Measurements from ENCODE around the gene ZBTB33.
A peak's percentile ranks its signal among the peaks of the same experiment; 100 is the strongest.

ZBTB33 gene, protein sequence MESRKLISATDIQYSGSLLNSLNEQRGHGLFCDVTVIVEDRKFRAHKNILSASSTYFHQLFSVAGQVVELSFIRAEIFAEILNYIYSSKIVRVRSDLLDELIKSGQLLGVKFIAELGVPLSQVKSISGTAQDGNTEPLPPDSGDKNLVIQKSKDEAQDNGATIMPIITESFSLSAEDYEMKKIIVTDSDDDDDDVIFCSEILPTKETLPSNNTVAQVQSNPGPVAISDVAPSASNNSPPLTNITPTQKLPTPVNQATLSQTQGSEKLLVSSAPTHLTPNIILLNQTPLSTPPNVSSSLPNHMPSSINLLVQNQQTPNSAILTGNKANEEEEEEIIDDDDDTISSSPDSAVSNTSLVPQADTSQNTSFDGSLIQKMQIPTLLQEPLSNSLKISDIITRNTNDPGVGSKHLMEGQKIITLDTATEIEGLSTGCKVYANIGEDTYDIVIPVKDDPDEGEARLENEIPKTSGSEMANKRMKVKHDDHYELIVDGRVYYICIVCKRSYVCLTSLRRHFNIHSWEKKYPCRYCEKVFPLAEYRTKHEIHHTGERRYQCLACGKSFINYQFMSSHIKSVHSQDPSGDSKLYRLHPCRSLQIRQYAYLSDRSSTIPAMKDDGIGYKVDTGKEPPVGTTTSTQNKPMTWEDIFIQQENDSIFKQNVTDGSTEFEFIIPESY

DNA sequence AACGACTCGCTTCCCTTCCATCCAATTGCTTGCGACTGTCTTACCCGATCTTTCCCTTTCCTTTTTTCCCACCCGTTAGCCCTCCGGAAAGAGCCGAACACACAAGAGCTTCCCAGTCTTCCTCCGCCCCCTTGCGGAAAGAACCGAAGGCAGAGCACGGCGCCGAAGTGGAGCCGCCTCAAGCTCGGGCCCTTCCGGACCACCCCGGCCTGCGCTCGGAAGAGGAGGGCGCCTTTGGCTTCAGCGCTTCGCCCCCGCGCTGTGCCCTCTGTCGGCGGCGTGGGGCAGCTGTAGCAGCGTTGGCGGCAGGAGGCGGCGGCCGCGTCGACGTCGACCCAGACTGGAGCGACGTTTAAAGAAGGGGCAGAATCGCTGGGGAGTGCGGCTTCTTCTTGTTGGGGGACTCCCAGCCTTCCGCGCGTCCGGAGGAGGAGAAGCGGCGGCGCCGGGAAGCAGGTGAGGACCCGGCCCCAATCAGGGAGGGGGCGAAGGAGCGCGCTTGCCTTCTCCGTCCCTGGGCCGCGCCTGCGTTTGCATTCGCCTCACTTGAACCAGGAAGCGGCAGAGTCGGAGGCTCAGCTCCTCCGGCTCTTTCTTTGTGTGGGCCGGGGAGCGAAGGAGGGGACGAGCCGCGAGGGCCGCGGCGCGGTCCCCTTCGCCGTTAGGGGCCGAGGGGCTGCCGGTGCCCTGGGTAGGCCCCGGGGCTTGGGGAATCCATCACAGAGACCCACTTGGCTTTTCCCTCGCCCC is at the start of gene ZBTB33:
ZBTB33 (plus strand) TSS at position 291 of the 750 bp plus-strand sequence. CDS start 2,604 bp downstream, outside the sequence.
- DNase-seq (ENCODE audit: low spot score), result peak; percentile 83

DNA sequence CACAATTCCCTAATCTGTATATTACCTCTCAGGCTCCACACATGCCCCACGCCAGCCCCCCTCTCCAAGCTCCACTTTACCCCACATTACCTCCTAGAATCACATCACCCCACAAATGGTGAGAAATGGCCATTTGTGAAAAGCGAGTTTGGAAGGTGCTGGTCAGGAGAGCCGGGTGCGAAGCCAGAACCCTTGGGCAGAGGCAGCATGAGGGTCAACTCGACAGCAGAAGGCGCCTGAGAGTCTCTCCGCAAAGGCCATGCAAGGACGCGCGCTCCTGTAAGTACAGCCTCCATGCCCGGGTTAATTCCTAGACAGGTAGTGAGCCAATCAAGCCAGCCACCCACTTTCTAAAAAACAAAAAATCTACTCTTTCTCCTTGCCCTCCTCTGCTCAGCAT is 49.8 kb upstream of the ZBTB33 start:
- DNase-seq (ENCODE audit: low spot score), result no peak

DNA sequence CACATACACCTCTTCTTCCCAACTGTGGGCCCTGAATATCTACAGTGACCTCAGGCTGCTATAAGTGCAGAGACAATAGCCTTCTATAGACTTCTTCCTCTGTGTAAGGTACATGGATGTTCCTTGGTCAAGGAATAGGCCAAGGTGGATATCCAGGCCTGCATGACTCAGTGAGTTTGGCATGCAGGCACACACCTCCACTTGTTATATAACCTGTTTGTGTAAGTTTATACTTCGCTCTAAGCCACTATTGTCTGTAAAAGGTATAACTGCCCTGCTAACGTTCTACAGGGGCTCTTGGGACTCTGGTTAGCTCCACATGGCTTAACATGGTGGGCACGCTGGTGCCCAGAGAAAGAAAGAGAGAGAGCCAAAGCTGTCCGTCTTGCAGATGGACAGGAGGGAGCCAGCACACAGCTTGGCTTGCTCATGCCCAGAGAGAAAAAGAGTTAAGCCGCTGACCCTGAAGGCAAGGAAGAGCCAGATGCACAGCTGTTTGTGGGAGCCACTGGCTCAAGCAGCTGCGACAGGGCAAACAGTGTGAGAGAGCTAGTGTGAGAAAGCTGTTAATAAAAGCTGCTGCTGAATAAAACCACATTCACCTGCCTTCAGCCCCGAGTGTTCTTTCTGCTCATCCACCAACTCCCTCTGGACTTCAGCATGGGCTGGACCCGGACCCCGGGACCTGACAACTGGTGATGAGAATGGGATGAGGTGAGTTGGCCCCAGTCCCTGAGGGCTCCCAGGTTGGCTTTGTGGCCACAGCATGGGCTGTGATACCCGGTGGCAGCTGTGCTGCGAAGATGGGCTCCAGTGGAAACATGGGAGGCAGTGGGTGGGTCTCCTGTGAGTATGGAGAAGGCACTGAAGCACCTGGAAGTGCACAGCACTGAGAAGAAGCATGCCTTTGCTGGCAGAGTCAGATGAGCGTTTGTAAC is 44.5 kb upstream of the ZBTB33 start:
- DNase-seq (ENCODE audit: low spot score), result no peak

DNA sequence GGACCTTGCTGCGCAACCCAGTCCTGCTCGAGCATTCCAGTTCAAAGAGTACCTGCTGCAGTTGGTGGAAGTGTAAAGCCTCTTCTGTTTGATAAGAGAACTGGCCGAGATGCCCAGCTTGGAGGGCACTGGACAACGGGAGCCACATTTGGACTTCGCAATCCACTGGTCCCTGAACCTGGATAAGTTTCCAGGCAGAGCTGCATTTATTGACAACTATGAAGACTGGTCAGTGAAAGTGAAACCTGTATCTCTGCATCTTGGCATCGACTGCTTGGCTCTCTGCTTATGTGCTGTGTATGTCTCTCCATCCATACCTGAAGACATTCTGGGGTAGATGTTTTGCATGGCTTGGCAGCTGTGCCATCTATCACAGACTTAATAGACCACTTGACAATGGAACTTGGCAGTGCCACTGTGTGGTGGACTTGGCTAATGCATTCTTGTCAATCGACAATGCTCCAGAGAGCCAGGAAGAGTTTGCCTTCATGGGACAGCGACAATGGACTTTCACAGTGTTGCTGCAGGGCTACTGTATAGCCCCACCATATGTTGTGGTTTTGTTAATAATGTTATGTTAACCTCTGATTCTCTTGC is 43.5 kb upstream of the ZBTB33 start:
- no peak for DNase-seq (ENCODE audit: low spot score)

DNA sequence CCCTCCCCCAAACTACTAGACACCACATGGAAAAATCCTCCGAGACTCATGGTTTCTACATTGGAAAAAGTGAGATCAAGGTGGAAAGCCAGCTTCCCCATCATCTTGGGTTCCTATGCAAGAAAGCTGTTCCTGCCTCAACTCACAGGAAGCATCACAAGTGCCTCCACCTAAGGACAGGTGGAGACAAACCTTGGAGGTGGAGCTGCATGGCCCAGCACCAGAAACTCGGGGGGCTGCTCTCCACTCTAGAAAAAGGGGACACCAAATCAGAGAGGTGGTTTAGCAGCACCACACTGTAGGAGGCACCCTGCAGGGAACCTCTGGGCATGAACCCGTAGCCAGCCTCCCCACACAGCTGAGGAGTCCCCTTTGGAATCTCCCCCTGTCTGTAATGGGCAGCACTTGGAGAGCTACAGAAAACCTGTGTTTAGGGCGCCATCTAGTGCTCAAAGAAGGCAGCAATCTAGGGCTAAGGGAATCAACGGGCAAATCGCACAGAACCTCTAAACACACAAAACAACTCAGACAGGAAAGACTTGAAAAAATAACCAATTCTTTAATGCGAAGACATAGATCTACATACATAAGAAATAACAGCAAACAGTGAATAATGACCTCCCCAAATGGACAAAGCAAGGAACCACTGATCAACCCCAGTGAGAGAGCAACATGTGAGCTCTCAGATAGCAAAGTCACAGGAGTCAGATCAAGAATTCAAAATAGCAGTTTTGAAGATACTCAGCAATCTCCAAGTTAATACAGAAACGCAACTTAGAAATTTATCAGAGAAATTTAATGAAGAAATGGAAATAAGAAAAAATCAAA is 37.0 kb upstream of the ZBTB33 start:
- peak; percentile 50 for DNase-seq (ENCODE audit: low spot score)

DNA sequence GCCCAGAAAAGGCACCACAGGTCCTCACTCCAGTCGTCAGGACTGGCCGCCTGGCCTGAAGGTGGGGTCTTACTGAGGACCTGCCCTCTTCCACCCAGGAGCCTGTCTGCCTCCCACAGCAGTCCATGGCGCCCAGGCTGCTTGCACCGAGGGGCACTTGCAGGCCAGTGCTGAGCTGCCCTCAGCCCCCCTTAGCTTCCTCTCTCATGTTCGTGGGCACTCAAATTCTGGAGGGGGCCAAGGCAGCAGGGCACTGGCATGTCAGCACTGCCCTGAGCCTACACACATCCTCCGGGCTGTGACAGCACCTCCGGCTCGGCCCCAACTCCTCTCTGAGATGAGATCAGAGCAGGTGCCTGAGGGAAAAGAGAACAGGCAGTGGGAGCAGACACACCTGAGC is 27.2 kb upstream of the ZBTB33 start:
- no peak for DNase-seq (ENCODE audit: low spot score)

DNA sequence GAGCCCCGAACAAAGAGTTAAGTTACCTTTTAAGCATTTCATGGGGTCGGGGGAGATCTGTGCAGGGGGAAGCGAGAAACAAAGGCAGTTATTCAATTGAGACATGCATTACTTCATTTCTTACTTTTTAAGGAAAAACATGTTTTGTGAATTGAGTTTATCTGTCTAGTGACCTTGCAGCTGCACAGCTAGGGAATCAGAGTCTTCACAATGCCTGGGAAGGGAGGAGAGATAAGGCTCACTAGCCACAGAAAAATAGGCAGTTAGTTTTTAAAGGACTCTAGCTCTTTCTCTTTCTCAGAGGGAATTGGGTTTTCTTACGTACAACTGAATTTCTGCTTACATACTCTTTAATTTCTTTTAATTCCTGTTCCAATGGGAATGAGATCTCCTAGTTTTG is 26.2 kb upstream of the ZBTB33 start:
- DNase-seq (ENCODE audit: low spot score), result no peak

DNA sequence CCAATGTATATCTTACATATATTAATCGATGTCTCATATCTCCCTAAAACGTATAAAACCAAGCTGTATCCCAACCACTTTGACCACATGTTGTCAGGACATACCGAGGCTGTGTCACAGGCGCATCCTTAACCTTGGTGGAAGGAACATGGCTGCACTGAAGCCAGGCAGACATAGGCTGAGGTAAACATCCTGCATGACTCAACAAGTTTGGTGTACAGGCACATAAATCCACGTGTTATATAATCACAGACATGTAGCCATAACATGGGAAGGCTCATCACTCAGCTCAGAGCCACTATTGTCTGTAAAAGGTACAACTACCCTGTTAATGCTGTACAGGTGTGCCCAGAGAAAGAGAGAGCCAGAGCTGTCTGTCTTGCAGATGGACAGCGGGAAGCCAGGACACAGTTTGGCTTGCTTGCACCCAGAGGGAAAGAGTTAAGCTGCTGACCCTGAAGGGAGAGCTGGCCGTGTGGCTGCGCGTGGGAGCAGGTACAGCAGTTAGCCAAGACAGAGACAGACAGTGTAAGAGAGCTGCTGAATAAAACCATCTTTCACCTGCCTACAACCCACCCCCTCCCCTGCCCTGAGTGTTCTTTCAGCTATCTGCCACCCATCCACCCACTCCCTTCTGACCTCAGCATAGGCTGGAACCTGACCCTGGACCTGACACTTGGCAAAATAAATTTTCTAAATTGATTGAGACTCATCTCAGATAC is 22.3 kb upstream of the ZBTB33 start:
- no peak for DNase-seq (ENCODE audit: low spot score)

DNA sequence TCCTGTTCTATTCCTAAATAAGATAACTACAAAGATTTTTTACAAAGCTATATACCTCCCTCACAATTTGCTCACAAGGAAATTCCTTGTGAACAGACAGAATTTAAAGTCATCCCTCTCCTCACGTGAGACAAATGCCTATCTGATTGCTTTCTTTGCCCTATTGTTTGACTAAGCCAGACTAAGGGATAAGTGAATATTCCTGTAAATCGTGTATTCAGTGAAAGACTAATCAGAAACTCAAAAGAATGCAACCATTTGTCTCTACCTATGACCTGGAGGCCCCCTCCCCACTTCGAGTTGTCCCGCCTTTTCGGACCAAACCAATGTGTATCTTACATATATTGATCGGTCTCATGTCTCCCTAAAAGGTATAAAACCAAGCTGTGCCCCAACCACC is 15.3 kb upstream of the ZBTB33 start:
- no peak for DNase-seq (ENCODE audit: low spot score)

DNA sequence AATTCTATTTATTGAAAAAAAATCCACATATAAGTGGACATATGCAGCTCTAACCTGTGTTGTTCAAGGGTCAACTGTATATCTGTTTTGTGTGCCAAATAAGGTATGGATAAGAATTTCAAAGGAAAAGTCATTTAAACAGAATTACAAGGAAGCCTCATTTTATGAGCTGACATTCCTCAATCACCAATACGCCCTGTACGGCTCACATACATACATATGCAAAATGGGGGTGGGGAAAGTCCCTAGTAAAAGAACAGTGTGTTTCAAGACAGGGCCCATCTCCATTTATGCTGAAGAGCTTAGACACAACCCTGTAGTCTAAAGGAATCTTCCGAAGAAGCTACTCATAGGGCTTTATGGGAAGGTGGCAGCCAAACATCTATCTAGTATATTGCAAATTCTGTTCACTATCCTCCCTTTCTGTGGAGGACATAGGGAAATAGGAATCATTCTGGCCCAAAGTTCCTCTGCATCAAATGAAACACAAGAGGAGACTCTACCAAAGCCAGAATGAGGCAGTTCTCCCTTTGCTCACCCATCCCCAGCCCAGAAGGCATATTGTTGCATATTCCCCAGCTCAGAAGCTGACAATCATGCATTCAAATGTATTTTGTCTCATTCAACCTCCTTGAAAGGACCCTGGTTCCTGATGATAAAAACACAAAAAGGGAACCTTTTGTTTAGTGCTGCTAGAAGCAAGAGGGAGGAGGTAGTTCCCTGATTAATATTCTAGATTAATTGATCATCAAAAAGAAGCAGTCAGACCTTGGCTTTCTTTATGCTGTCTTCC is 13.7 kb upstream of the ZBTB33 start:
- DNase-seq (ENCODE audit: low spot score), result no peak

DNA sequence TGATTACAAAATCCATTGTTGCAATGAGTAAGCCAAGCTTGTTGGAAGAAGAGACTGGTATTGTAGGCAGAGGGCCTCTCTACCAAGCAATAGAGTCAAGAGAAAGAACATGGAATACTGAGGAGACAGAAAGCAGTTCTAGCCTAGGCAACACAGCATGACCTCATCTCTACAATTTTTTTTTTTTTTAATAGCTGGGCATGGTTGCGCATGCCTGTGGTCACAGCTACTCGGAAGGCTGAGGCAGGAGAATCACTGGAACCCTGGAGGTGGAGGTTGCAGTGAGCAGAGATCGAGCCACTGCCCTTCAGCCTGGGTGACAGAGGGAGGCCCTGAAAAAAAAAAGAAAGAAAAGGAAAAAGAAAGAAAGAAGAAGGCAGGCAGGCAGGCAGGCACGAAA is 11.7 kb upstream of the ZBTB33 start:
- no peak for DNase-seq (ENCODE audit: low spot score)

DNA sequence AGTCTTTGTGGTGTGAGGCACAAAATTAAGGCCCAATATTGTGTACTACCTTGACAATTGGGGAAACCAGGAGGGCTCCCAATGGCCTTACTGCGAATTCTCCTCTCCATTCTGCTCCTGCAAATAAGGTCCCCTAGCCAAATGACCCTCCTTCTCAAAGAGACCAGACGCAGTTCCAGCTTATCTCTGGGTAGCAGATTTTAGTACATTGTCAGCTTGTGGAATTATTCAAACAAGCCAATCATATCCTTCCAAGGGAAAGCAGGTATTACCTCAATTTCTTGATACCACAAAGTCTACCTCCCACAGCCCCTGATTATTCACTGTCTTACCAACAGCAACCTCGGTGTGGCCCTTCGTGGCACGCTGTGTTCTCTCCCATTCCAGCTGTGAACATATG is 7.8 kb upstream of the ZBTB33 start:
- no peak for DNase-seq (ENCODE audit: low spot score)

DNA sequence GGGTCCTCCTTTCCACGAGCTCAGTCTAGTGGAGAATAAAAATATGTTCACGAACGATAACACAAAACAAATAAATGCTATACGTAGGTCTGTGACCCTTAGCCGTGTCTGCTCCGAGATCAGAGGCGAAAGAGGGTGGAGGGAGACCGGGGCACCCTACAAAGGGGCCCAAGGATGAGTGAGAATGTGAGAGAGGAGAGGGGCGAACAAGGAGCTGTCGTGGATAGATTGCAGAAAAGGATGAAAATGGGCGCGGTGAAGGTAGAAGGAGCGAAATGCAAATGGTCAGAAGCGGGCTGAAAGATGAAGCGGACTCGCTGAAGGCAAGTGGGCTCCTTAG is 6.2 kb upstream of the ZBTB33 start:
- no peak for DNase-seq (ENCODE audit: low spot score)

DNA sequence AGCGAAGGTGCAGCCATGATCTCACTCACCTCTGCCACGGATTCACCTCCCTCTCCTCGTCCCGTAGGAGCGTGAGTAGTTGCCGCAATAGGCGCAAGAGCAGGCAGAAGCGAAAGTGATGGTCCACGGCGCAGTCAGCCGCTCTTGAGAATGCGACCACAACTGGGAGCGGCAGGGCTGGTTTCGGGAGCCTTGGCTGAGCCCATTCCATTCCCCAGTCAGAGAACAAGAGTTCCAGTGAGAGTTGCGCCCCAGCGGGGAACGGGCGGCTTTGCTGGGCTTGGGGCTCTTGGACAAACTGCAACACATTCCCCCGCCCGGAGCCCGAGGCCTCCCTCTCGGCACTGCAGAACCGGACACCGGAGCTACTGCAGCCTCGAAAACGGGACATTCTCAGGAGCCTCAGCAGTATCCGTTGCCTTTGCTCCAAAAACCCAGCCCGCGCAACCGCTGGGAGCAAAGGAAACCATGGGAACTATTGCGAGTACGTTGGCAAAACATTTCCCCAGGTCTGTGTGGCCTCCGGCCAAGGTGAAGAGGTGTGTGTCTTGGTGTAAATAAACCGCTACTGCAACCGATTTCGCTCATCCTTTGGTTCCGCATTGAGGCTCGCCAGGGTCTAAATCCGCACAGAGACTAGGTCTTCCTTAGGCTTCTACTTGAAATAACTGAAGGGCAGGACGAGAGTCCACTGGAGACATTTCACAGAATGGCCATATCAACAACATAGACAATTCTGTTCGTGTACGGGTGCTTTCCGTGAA is 5.7 kb upstream of the ZBTB33 start:
- DNase-seq (ENCODE audit: low spot score), result peak; percentile 67

DNA sequence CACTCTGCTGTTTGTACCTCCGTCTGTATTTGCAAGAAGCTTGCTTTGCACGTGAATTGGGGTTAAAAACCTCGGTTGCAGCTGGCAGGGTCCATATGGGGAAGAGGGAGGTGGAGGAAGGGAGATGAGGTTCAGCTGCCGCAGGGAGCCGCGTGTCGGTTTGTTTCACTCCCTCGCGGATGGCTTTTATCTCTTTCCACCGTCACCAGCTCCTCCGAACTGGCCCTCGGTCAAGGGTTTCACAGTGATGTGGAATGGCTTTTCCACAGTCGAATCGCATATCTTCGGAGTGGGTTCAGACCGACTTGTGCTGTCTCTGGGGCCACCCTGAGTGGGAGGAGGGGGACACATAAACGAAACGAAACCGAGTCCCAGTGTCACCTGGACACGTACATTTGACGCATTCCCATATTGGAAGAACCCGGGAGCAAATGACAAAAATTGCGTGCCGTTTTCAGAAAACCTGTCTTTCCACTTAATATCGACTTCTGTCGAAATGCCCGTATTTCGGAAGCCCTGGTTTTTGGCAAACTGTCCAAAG is 929 bp downstream of the ZBTB33 start:
- peak; percentile 7 for DNase-seq (ENCODE audit: low spot score)

DNA sequence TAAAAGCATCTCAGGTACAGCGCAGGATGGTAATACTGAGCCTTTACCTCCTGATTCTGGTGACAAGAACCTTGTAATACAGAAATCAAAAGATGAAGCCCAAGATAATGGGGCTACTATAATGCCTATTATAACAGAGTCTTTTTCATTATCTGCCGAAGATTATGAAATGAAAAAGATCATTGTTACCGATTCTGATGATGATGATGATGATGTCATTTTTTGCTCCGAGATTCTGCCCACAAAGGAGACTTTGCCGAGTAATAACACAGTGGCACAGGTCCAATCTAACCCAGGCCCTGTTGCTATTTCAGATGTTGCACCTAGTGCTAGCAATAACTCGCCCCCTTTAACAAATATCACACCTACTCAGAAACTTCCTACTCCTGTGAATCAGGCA is 3.2 kb downstream of the ZBTB33 start:
- no peak for DNase-seq (ENCODE audit: low spot score)

DNA sequence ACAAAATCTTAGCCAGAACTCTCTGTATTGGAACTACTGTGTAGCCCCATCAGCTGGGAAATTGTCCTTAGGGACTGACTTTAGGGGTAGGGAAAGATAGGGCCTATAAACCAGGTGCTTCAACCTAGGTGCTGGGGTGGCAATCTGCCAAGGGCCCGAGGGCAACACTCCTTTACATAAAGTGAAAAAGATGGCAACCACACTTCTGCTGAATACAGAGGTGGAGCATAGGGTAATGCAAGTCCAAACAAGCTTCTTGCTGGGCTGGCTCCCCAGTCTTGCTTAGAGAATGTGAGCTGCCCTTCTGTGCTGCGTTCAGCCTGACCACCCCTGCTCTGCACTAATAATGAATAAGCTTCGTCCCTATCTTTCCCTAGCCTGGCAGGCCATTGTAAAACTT is 9.8 kb downstream of the ZBTB33 start:
- no peak for DNase-seq (ENCODE audit: low spot score)
